GM12801 (cell line): ENCODE data around the gene AARSD1.

ENCODE experiments used
- CTCF ChIP-seq: IDR thresholded peaks from one replicate; pipeline ENCODE4 v1.5.1; 2011; ENCODE audit warnings: control low read depth; ENCODE audit not compliant: insufficient read length; ENCODE audit errors: extremely low read depth

AARSD1 gene

GRCh38 chr17:42999003-42999525, 34.8 kb upstream of the AARSD1 start:
- no peak for TF ChIP-seq CTCF

- TF ChIP-seq CTCF, result no peak
Measured at GRCh38 chr17:42997984-42998938, 34.0 kb upstream of the AARSD1 start, which contains the start of gene RPL27. RPL27 (plus strand) TSS chr17:42998419; CDS start chr17:42998751, 332 bp downstream.

- TF ChIP-seq CTCF, result no peak
Measured at GRCh38 chr17:42997390-42997983, 33.2 kb upstream of the AARSD1 start.

- TF ChIP-seq CTCF, result no peak
Measured at GRCh38 chr17:42992872-42993271, 28.6 kb upstream of the AARSD1 start.

GRCh38 chr17:42991471-42991870, 27.2 kb upstream of the AARSD1 start:
- TF ChIP-seq CTCF, result no peak

DNA sequence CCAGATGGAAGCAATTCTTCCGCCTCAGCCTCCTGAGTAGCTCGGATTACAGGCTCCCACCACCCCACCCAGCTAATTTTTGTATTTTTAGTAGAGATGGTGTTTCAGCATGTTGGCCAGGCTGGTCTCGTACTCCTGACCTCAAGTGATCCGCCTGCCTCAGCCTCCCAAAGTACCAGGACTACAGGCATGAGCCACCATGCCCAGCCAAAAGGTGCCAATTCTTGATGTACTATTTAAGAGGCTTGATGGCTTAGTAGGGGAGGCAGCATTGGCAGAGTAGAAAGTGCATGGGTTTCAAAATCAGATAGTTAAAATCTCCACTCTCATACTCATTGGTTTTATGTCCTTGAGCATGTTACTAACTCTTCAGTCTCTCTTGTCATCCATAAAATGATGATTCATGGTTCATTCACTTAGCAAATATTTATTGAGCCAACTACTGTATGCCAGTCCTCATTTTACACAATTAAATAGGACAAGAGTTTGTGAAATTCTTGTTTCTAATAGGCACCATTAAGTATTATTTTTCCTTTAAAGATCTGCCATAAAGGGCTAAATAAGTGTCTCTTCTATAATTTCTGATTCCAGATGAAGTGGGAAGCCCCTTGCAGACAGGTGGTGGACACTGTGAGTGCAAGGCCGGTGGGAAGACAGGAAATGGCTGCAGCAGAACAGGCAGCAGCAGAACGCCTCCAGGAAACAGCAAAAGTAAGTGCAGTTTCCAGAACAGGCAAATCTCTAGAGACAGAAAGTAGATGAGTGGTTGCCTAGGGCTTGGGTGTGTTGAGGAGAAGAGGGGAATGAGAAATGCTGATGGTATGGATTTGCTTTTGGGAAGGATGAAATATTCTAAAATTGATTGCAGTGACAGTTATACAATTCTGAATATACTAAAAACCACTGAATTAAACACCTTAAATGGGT, 25.7 kb upstream of the AARSD1 start:
- TF ChIP-seq CTCF, result no peak
